HepG2 (cell line): ENCODE data around the gene RCOR1. TPM values are rescaled to one million over a fixed set of nuclear protein-coding genes. Genes with fewer than 3 reads are reported as not detected.

Source experiments
- ATAC-seq: fragments of 200-7000 bp; cut with Tn5 transposase; 3 replicates; pipeline ENCODE4 v1.9.1; 2020; ENCODE audit warnings: mild to moderate bottlenecking, moderate library complexity
- BruUV-seq: library from RNA; stranded (reverse); fragments of 400-500 nt; replicated peaks from 2 replicates; lab custom pipeline; 2021; lab: Mats Ljungman, UMichigan
- CTCF ChIA-PET: fragments of 300-600 bp; formaldehyde crosslinking; extraction: SDS; loops from one replicate; lab custom pipeline; 2021; ENCODE audit warnings: low total read pairs, inconsistent platforms, low intra/inter-chr PET ratio; lab: Yijun Ruan, JAX
- POLR2A ChIA-PET: fragments of 350-600 bp; sonication (Branson Sonifier 250); formaldehyde crosslinking; loops from one replicate; lab custom pipeline; 2020; ENCODE audit warnings: antibody characterized with exemption, inconsistent platforms; lab: Yijun Ruan, JAX
- DNase-seq: peaks from one replicate; pipeline ENCODE4 v3.0.0-alpha.2; 2015; ENCODE audit warnings: low spot score
- FAIRE-seq: peaks from 3 replicates; lab custom pipeline; 2011; peaks lifted over from hg19 to GRCh38; lab: Jason Lieb, UNC
- H2AFZ ChIP-seq: one replicate; pipeline ENCODE4 v1.6.1; 2011; ENCODE audit warnings: low read length, inconsistent platforms
- H3K27ac ChIP-seq: fragments of 300-600 bp; 3 replicates; pipeline ENCODE4 v1.8.0; 2011; ENCODE audit warnings: mixed run types, mild to moderate bottlenecking, mixed read lengths, low read length, inconsistent platforms; ENCODE audit not compliant: insufficient read depth; ENCODE audit errors: extremely low read length
- H3K27me3 ChIP-seq, 2 experiments: fragments of 200-600 bp in 1 of 2; 2 replicates in 1 of 2; 3 replicates in 1 of 2; pipeline versions ENCODE4 v1.6.0 to v1.8.0; 2011; ENCODE audit warnings: low read length in 2 of 2, mild to moderate bottlenecking in 2 of 2, moderate library complexity in 2 of 2, inconsistent platforms in 1 of 2; ENCODE audit not compliant: insufficient read depth in 2 of 2, control insufficient read depth in 1 of 2
- H3K36me3 ChIP-seq, 2 experiments: fragments of 200-600 bp in 1 of 2; replicated peaks in 1 of 2; 2 replicates in 1 of 2; 3 replicates in 1 of 2; pipeline versions ENCODE4 v1.5.1 to v1.8.0; 2011; ENCODE audit warnings: low read length in 2 of 2, inconsistent platforms in 1 of 2; ENCODE audit not compliant: insufficient read depth in 2 of 2, control insufficient read depth in 1 of 2
- H3K4me1 ChIP-seq: 2 replicates; pipeline ENCODE4 v1.5.1; 2012; ENCODE audit warnings: low read length, inconsistent platforms; ENCODE audit not compliant: insufficient read depth
- H3K4me2 ChIP-seq: 2 replicates; pipeline ENCODE4 v1.6.0; 2011; ENCODE audit warnings: low read depth, low read length, inconsistent platforms
- H3K4me3 ChIP-seq, 3 experiments: fragments of 200-600 bp in 1 of 3; sonication (generic), shearing (Covaris generic) in 1 of 3; replicated peaks in 1 of 3; 2 replicates each; pipeline ENCODE4 v1.5.1; 2011 to 2016; ENCODE audit warnings: low read length in 3 of 3, inconsistent platforms in 2 of 3, low read depth in 2 of 3, mild to moderate bottlenecking in 2 of 3, control low read depth in 1 of 3, mixed read lengths in 1 of 3; ENCODE audit not compliant: insufficient read depth in 1 of 3
- H3K79me2 ChIP-seq: one replicate; pipeline ENCODE4 v1.6.1; 2011; ENCODE audit warnings: low read length, inconsistent platforms; ENCODE audit not compliant: insufficient read depth
- H3K9ac ChIP-seq: 2 replicates; pipeline ENCODE4 v1.6.0; 2011; ENCODE audit warnings: mild to moderate bottlenecking, low read depth, low read length, inconsistent platforms; ENCODE audit not compliant: insufficient read depth
- H3K9me3 ChIP-seq: 2 replicates; pipeline ENCODE4 v1.5.1; 2012; ENCODE audit warnings: mild to moderate bottlenecking, low read length
- H4K20me1 ChIP-seq: 2 replicates; pipeline ENCODE4 v1.6.0; 2011; ENCODE audit warnings: inconsistent platforms, mild to moderate bottlenecking, low read length, moderate library complexity; ENCODE audit not compliant: insufficient read depth
- HOXA7 ChIP-seq: sonication (generic); formaldehyde crosslinking; IDR thresholded peaks from 2 replicates; pipeline ENCODE4 v1.8.1; 2022; ENCODE audit warnings: mild to moderate bottlenecking, missing genetic modification reagents, moderate library complexity
- KLF13 ChIP-seq: sonication (generic); formaldehyde crosslinking; IDR thresholded peaks from 2 replicates; pipeline ENCODE4 v1.4.0; 2020; ENCODE audit warnings: mild to moderate bottlenecking, missing genetic modification reagents
- NFKB2 ChIP-seq: sonication (generic); formaldehyde crosslinking; IDR thresholded peaks from 2 replicates; pipeline ENCODE4 v1.4.0; 2020; ENCODE audit warnings: missing genetic modification reagents, borderline replicate concordance
- PLSCR1 ChIP-seq: sonication (generic); formaldehyde crosslinking; IDR thresholded peaks from 2 replicates; pipeline ENCODE4 v1.5.0; 2020; ENCODE audit warnings: missing genetic modification reagents, mild to moderate bottlenecking, borderline replicate concordance
- SYNCRIP ChIP-seq: fragments of 200-400 bp; formaldehyde crosslinking; IDR thresholded peaks from 2 replicates; pipeline ENCODE4 v1.6.1; 2018; ENCODE audit warnings: mild to moderate bottlenecking, low read depth, low read length; ENCODE audit not compliant: insufficient read depth
- ZBTB14 ChIP-seq: sonication (generic); formaldehyde crosslinking; IDR thresholded peaks from 2 replicates; pipeline ENCODE4 v1.4.0; 2020; ENCODE audit warnings: missing genetic modification reagents
- ZNF225 ChIP-seq: sonication (generic); formaldehyde crosslinking; IDR thresholded peaks from 2 replicates; pipeline ENCODE4 v1.4.0; 2020; ENCODE audit warnings: mild to moderate bottlenecking, missing genetic modification reagents
- ZNF547 ChIP-seq: sonication (generic); formaldehyde crosslinking; IDR thresholded peaks from 2 replicates; pipeline ENCODE4 v1.5.1; 2020; ENCODE audit warnings: mild to moderate bottlenecking, missing genetic modification reagents
- ZNF7 ChIP-seq: IDR thresholded peaks from 2 replicates; pipeline ENCODE4 v1.6.1; 2016; ENCODE audit warnings: missing biosample characterization, missing genetic modification reagents
- WGBS: methylation state at CpG from one replicate; pipeline ENCODE4 v1.1.6; 2017; ENCODE audit warnings: low lambda C conversion rate; 5-methylcytosine and 5-hydroxymethylcytosine counted together
- in situ Hi-C: cut with HindIII; loops from 2 replicates; pipeline ENCODE4 v1.10.0; 2017; ENCODE audit warnings: low pct_unique_long_range_greater_than_20kb; ENCODE audit not compliant: extremely low pct_ligation_motif_present
- intact Hi-C: fragments of 100-400 bp; cut with micrococcal nuclease; formaldehyde crosslinking; loops from one replicate; pipeline ENCODE4 v1.10.0; 2022; ENCODE audit not compliant: unreplicated experiment
- polyA plus RNA-seq, 8 experiments: library from polyadenylated mRNA; depleted of rRNA in 3 of 8; stranded (reverse) in 7 of 8; unstranded in 1 of 8; fragments of >200 nt; fragmentation: Illumina TruSeq in 4 of 8; extraction: Trizol in 4 of 8; gene quantifications; 2 replicates each; pipeline versions ENCODE4 v1.2.1 to v1.2.3, GENCODE V29; 2011 to 2016; ENCODE audit warnings: low read depth in 4 of 8, missing spikeins in 1 of 8, mixed read lengths in 1 of 8; ENCODE audit not compliant: insufficient read depth in 1 of 8
- total RNA-seq, 5 experiments: library from RNA; depleted of rRNA; stranded (reverse); fragments of >200 nt; fragmentation: Illumina TruSeq; extraction: Trizol; gene quantifications; 2 replicates each; pipeline ENCODE4 v1.2.3, GENCODE V29; 2016; ENCODE audit warnings: low read depth in 1 of 5

The RCOR1 gene
- total and polyA plus RNA-seq, 2 of the 13 experiments (the other 11 are each of a cell fraction or from before 2014, with no cell fraction given): 10.2 to 11.1 TPM

DNA sequence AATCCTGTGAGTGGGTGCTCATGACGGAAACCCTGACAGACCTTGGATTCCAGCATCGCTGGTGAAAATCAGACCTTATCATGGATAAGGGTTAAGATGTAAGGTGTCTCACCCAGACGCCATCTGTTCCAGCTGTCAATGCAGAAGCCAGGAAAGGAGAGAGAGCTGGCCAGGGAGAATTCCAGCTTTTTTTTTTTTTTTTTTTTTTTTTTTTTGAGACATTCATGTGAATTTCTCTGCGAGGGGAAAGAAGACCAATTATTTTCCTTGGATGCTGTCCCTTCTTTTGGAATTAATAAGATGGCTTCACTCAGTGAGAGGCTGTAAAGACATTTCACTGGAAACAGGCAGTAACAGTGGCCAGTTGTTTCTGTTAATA, 186.6 kb downstream of the RCOR1 start:
- H3K4me3 ChIP-seq: peak overlapping the region; percentile 50 to 83 (median 71); a peak in 5 of 6 replicates
- in situ Hi-C loops: no loop called here
- intact Hi-C loops: loop anchor here (5.0 to 10.0 kb wide), 2 partner anchors 96 to 138 kb away; no protein-coding TSS in a partner anchor
- TF ChIP-seq PLSCR1 (CRISPR knock-in tag) (no peak), HOXA7 (CRISPR knock-in tag) (no peak), ZNF7 (no peak), SYNCRIP (no peak), NFKB2 (CRISPR knock-in tag) (no peak), ZNF547 (CRISPR knock-in tag) (no peak), KLF13 (no peak), ZNF225 (CRISPR knock-in tag) (no peak), ZBTB14 (CRISPR knock-in tag) (no peak)
- H3K27ac ChIP-seq: no peak overlapping the region
- CTCF ChIA-PET: interaction anchor here (0.6 kb wide), 1 partner anchor 83 kb away, joined by 3 read pairs; no protein-coding TSS in a partner anchor
- peak overlapping the region; percentile 90 for H3K4me2 ChIP-seq
- H3K9me3 ChIP-seq: no peaks in the 10 kb centered on the region
- H3K4me1 ChIP-seq: peaks cover 55% of the 10 kb centered on the region
- no peaks in the 10 kb centered on the region; a peak in 1 of 5 replicates for H3K27me3 ChIP-seq
- no peak for DNase-seq
- ATAC-seq: no peak
- POLR2A ChIA-PET: interaction anchor here (1.5 kb wide), 1 partner anchor 239 kb away, joined by 4 read pairs; no protein-coding TSS in a partner anchor
- no peaks in the 10 kb centered on the region for H3K36me3 ChIP-seq
- no peaks in the 10 kb centered on the region for H4K20me1 ChIP-seq
- peak overlapping the region; percentile 79; the same call in 1 of the 2 replicates for H3K9ac ChIP-seq
- H3K79me2 ChIP-seq: peaks cover 47% of the 10 kb centered on the region
- no peak for FAIRE-seq
- 72% methylated on average over 4 of the region's 4 CpGs for WGBS
- no peak overlapping the region for H2AFZ ChIP-seq
- no TSS peak for BruUV-seq
